SH-SY5Y (cell line): ENCODE data around the gene EFNB2.

ENCODE experiments used
- GATA2 ChIP-seq: IDR thresholded peaks from 2 replicates; pipeline ENCODE4 v1.6.1; 2011; ENCODE audit warnings: mild to moderate bottlenecking, low read depth, low read length
- GATA3 ChIP-seq: IDR thresholded peaks from 2 replicates; pipeline ENCODE4 v1.6.1; 2011; ENCODE audit warnings: low read depth, mild to moderate bottlenecking, low read length, moderate library complexity

DNA sequence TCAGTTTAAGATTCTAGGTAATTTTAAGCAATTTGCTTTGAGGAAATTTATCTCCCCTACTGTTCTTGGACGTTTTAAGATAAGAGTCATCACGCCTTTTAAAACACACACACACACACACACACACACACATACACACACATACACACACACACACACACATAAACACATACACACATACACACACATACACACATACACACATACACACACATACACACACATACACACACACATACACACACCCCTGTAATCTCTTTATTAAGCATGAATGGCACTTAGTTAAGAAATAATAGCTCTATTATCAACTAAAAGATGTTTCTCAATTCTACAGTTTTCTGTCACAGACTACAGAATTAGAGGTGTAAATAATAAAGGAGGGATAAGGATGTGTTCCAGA lies 49.2 kb downstream of the EFNB2 start:
- TF ChIP-seq GATA3 (no peak), GATA2 (no peak)
